GM18867 (cell line): ENCODE results near the gene CCDC157.
A peak's percentile ranks its signal among the peaks of the same experiment; 100 is the strongest.
"Not testable (repeated sequence)": the region's sequence is repeated elsewhere in the genome, so short reads cannot be mapped to it uniquely, and the experiment has no call there.

Experiments used
- ATAC-seq: cut with Tn5 transposase; IDR thresholded peaks from one replicate; pipeline ENCODE4 v1.9.1; 2021; ENCODE audit warnings: mild to moderate bottlenecking, moderate library complexity; ENCODE audit not compliant: unreplicated experiment

CCDC157 gene

DNA sequence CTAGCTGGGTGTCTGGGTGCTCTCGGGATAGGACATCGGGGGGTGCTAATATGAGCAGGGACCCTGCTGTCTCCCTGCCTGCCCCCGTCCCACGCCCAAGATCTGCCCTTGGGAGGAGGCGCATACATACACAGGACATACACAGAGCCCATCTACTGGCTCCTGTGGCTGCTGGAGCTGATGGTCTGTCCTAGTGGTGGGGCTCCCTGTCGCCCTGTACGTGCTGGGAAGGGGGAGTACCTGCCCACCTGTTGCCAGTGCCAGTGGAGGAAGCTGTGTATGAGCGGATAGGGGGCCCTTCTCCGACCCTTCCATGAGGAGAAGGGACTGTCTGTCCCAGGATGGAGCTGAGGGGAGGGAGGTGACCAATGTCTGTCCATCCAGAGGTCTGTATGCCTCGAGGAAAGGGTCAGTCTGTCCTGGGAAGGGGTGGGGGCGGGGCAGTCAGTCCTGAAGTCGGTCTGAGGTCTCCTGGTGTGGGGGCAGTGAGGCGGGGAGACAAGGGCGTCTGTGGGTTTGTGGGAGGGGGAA, 31.0 kb upstream of the CCDC157 start:
- ATAC-seq = no peak

DNA sequence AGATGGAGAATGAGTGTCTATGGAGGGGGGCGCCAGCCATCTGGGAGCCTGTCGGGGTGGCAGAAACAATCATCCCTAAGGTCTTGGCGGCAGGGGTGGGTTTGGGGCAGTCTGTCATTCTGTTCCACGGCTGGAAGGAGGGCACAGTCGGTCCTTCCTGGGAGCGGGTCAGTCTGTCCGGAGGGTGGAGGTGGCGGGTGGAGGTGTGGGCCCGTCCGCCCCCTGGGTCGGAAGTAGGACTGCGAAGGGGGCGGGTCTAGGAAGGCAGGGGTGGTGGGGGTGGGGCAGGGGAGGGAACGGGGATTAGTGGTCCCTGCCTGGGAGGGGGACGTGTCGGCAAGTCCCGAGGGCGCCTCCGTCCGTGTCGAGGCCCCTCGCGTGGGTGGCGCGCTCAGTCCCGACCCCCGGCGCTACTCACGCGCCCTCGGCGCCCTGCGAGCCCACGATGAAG, 30.5 kb upstream of the CCDC157 start:
- ATAC-seq = peak; percentile 24

DNA sequence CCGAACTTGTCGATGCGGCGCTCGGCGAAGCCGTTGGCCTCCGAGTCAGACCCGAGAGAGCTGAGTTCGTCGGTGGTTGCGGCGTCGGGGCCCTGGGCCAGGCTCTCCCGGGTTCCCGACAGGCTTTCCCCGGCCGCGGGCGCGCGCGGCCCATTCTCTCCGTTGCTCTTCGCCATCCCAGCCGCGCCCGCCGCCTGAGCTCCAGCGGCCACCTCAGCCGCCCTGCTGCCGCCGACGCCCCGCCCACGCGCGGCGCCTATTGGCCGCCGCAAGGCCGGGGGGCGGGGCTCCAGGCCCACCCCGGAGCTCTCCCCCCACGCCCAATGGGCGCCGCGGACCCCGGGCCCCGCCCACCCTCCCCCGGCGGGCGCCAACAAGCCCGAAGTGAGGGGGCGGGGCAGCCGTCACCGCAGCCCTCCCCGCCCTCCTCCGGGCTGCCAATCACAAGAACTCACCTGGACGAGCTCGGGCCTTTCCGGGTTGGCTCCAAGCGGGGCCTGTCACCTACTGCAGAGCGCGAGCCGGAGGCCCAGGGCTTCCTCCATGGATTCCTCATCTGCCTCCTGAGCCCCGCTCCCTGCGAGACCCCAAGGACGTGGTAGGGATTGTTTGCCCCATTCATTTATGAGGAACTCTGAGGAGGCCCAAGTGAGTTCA, 30.0 kb upstream of the CCDC157 start, which contains the start of gene TBC1D10A:
TBC1D10A (minus strand) TSS at position 236 of the 657 bp plus-strand sequence; CDS start at position 176, 60 bp downstream.
- peak; percentile 88 for ATAC-seq

DNA sequence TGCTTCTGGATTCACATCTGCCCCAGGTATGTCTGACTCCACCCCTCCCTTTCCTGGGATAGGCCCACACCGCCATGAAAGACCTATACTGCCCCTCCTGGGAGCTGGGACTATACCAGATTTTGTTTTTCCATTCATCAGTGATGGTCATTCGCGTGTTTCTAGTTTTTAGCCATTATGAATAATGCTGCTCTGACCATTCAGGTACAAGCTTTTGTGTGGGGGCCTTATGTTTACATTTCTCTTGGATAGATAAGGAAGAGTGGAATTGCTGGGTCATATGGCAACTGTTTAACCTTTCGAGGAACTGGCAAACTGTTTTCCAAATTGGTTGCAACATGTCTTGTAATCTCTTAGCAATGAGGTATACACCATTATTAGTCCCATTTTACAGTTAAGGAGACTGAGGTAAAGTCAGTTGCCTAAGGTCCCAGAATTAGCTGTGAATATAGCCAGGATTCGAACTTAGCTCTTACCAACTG, 28.9 kb upstream of the CCDC157 start:
- no peak for ATAC-seq

DNA sequence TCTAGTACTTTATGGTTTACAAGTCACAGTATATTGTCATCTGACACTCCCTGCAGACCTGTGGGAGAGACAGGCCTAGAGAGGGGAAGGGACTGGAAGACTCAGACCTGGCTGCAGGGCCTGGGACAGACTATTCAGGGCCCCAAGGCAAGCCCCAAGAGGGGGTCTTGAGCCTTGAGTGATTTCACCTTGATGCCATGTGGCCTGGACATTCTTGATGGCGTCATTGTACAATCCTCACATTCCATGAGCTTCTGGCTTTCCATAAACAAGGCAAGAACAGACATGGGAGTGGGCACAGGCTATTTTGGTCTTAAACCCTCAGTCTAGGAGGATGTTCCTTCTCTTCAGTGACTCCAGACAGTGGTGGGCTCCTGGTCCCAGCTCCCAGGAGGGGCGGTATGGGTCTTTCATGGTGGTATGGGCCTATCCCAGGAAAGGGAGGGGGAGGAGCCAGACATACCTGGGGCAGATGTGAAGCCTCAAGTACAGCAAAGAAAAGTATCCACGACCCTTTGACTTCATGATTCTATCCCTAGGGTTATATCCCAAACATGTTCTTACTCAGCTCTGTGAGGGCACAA, 28.2 kb upstream of the CCDC157 start:
- no peak for ATAC-seq

DNA sequence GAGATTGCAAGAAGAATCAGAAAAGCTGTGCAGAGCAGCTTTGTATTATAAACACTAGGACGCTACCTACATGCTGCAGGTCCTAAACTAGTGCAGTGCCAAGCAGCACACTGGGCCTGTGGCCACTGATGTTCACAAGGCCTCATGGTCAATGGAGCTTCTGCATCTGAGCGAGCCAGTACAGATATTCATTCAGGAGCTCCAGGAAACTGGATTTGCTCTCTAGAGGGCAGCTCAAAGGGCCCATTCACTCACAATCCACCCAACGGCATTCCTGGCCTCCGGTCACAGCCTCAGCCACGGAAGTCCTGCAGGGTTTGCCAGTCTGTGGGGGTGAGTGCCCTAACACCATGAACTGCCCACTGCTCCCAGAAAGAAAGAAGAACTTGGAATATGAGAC, 24.3 kb upstream of the CCDC157 start:
- ATAC-seq = no peak

DNA sequence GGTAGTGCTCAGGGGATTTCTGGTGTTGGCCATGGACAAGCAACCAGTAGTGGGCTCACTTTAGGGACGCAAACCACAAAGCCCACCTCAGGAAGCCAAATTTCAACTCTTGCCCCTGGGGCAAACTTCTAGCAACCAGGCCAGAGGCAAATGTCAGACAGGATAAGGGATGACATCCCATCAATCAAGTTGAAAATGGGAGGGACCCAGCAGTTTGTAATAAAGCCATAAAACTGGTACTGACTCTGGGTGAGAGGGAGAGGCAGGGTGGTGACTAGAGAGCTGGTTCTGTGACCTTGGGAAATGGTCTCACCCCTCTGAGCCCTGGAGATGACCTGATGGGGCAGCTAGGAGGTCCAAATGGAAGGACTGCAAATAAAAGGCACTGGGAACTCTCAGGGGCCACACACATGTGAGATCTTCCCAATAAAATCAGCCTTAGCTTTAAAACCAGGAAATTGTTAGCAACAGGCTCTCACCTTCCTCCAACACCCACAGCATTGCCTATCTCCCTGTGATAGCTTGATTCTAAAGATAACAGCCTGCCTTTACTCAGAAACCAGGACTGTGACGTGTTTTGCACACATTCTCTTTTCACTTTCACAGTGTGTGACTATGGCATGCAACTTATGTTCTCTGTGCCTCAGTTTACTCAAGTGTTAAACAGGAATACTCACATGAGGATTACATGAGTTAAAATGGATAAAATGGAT, 23.7 kb upstream of the CCDC157 start:
- no peak for ATAC-seq

DNA sequence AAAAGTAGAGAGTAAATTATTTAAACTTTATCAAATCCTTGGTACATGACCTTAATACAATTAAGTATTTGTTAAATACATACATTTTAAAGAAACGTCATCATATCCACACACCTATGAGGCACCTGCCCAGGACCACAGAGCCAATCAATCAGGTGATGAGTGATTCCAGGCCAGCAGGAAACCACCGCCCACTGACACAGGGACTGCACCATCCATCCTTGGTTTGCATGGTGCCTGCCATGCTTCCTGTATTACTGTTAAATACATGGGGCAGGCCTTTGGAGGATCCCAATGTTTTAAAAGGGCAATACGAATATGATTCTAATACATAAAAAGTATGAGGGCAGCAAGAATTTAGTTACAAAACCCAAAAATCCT, 23.1 kb upstream of the CCDC157 start:
- no peak for ATAC-seq

DNA sequence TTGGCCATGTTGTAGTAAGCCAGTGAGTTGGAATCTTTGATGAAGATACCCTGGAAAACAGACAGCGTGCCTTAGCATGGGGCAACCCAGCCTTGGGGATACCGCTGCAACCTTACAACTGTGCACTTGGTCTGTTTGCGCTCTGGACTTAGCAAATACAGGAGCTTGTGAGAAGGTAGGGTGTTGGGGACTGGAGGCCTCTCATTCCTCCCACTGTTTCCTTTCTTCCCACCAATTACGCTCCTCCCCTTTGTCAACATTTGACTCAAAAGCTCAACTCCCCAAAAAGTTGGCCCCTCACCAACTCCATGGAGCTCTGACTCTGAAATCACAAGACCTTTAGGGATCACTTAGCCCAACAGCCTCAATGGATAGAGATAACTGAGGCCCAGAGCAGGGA, 22.2 kb upstream of the CCDC157 start:
- ATAC-seq = no peak

DNA sequence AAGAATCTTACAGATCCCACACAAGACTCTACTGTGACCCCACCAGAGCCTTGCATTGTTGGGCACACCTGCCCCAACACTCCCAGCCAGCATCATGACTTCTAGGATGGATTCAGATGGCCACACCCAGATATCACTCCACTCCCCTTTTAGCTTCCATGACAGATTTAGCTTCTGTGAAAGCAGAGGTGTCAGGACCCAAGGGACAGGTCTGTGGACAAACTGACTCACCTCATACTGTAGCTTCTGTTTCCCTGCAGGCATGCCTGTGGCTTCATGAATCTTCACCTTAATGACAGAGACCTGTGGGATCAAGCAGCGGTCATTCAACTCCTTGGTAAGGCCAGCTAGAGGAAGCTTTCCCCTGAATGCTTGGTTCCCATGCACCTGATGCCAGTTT, 21.6 kb upstream of the CCDC157 start:
- ATAC-seq = no peak

DNA sequence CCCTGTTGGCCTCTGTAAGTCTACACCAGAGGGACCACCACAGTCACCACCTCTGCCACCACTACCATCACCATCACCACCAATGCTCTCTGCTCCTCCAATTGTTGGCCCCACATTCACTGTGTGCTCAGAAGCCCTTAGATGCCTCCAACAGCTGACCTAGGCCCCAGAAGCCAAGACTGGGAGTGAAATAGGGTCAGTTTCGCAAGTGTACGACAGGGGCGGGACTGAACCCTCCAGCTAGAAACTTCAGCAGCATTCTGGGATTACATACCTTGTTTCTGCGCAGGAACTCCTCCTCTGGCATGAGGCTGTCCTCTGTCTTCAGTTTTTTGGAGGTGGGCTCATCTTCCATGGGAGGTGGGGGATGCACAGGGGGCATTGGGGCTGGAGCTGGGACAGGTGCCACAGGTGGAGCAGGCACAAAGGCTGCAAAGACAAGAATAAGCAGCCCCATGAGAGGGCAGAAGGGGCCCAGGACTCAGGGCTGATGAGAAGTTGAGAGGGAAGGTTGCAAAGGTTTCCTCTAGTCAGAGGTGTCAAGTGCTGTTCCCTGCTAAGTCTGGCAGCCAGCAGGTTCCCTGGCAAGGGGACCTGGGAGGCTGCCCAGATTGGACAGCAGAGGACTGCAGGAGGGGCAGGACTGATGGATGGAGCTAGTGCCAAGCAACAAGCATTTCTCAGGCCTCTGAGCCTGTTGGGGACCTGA, 19.9 kb upstream of the CCDC157 start:
- ATAC-seq = no peak

DNA sequence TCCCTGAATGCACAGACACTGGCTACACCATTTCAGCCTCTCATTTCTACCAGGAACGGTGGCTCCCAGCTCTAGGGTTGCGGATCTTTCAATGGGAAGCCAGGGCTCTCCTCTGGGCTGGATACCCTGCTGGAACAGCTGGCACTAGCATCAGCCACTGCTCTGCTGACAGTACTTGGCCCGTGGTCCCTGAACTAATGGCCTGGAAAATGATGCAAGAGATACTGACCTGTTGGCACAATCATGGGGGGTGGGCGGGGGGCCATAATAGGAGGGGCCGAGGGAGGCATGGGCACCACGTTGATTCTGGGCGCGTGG, 19.4 kb upstream of the CCDC157 start:
- no peak for ATAC-seq

DNA sequence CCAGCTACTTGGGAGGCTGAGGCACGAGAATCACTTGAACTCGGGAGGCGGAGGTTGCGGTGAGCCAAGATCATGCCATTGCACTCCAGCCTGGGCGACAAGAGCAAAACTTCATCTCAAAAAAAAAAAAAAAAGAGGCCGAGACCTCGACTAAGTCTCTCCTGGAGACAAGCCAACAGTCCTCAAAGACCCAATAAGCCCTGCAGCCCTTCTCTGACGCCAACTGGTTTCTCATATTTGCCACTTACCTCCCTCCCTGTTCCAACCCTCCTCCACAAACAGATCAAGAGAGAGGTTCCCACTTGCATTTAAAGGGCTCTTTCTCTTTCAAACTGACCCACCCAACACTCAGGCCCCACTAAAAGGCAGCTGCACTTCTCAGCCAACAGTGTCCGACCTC, 18.5 kb upstream of the CCDC157 start:
- not testable (repeated sequence) for ATAC-seq

DNA sequence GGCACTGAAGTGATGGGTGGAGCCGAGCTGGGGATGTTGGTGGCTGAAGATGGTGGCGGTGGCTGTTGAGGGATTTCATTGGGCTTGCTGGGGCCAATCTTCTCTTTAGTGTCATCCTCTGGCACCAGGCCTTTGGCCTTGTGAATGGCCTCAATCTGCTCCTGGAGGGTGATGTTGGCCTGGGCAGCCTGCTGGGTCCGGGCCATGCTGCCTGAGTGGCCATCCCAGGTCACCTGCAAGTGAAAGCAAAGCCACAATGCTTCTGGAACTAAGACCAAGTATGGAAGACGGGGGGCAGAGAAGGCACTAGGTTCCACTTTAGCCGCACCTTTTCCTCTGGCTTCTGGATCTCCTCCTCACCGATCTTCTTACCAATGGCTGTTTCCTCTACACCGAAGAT, 18.0 kb upstream of the CCDC157 start:
- no peak for ATAC-seq

DNA sequence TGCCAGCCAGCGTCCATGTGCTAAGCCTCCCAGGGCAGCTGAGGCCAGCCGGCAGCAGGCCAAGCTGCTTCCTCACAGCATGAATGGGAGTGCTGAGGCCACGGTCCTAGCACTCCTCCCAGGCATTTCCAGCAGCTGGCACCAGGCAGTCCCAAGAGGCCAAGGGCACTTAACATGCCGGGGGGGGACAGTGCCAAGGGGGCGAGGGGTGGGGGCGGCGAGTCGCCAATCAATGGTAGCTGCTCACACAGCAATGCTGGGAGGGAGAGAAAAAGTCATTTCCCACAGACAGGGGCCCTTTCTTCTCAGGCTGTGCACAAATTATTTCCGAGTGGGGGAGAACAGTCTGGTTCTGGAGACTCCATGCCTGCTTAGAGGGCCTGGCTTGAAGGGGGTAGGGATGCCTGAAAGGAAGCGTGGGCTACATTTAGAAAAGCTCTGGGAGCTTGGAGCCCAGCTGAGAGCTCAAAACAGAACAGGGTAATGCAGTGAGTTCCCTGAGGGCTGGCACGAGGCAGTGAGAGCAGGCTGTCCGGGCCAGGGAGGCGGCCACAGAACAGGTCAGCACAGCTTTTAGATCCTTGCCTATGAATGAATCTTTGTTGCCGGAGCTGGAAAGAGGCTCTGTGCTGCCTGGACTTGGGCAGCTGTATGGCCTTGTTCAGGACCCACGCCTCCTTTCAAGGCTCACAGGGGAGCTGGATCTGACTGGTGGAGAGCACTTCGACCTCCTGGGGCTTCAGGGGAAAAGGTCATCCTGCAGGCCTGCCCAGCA, 15.7 kb upstream of the CCDC157 start:
- ATAC-seq = no peak

DNA sequence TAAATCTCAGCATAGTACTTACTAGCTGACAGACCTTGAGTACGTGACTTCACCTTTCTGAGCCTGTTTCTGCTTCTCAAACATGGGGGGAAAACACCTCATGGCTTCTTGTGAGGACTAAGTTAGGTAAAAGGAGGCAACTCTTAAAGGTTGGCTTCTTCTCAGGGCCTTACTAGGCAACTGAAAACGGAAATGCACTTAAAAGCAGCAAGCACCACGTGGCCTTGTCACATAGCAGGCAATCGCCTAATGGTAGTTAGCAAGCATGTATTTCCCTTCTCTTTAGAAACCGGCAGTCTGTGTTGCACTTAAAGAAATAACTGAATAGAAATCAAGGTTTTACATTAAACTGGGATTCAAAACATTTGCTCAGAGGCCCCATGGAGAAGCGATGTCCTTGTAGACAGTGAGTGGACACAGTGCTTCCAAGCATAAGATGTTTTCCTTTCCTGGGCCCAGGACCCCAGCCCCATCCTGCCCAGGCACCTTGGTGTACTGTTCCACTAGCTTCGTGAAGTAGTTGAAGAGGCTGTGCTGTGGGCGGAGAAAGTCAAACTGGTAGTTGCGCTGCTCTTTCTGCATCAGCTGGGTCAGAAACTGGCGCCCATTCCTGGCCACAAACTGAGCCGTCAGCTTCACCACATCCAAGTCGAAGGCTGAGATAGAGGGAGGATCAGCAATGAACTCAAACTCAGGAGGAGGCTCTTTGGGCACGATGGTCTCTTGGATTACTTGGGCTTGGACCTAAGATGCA, 12.2 kb upstream of the CCDC157 start:
- no peak for ATAC-seq

DNA sequence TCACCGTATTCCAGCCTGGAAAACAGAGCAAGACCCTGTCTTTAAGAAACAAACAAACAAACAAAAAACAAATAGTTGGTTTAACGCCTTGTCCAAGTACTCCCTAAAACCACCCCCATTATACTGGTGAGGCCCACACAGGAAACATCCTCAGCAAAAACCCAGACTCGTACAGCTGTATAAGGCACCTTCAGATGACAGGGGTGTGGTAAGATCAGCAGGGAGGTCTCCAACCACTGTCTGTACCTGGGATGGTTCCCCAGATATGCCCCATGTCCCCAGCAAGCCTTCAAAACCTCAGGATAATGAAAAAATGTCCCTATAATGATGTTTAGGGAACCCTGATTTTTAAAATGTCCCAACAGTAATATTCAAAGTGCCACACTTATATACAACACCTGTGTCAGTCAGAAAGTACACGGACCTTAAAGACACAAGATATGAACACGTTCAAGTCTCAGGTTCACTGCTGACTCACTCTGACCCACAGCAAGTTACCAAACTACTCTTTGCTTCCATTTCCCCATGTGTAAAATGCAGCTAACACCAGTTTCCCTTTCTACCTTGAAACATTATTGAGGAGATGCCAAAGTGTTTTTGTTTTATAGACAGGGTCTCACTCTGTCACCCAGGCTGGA, 9.4 kb upstream of the CCDC157 start:
- no peak for ATAC-seq

DNA sequence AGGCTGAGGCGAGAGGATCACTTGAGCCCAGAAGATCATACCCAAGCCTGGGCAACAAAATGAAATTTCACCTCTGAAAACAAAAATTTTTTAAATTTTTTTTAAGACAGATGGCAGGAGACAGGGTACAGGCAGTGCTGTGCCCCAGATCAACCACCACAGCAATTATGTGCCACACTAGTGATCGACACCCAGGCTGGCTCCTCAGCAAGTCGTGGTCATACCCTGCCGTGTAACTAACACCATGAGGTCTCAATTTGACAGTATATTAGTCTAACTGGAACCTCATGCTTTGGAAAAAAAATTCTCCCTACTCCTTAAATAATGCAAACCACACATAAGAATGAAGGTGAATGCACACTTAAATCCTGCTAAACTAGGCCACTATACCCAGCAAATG, 8.4 kb upstream of the CCDC157 start:
- ATAC-seq = no peak

DNA sequence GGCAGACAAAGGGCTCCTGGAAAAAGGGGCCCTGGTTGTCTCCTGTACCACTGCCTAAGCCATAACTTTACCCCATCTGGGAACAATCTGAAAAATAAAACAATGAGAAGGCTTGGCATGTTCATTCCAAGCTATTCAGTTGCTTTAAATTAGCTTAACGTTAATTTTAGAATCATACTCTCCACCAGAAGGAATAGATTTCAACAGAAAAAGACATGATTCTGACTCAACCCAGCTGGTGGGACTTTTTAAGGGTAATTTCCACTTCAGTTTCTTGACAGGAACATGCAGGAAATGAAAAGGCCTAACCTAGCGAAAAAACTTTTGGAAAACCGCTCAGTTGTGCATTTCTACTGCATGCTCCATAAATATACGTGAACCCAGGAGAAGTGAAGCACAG, 8.0 kb upstream of the CCDC157 start:
- no peak for ATAC-seq
